SU-DHL-6 (cell line): Measurements from ENCODE around the gene NOP14.

ENCODE experiments used
- CTCF ChIP-seq: fragments of 200-600 bp; sonication (generic); IDR thresholded peaks from one replicate; pipeline ENCODE4 v1.5.1; 2017; ENCODE audit warnings: antibody characterized with exemption, mild to moderate bottlenecking, low read length, moderate library complexity; ENCODE audit not compliant: insufficient read depth, poor library complexity, severe bottlenecking
- EZH2phosphoT487 ChIP-seq: fragments of 200-600 bp; sonication (generic), shearing (Covaris generic); conservative IDR thresholded peaks from 2 replicates; pipeline ENCODE4 v1.6.1; 2018; ENCODE audit warnings: mild to moderate bottlenecking, antibody characterized with exemption, low read length, moderate library complexity, mixed read lengths

GRCh38 chr4:2996415-2996814, 33.2 kb upstream of the NOP14 start:
- no peak for TF ChIP-seq CTCF
- TF ChIP-seq EZH2phosphoT487 = no peak
